Activated CD4-positive, alpha-beta memory T cell treated with anti-CD3 and anti-CD28 coated beads, Interleukin-2, amount 10 ng/mL, durations not matched to agents 7 days and 5 days (primary cell): ENCODE results near the gene ALG2. TPM values are rescaled to one million over a fixed set of nuclear protein-coding genes. Genes with fewer than 3 reads are reported as not detected.

ENCODE experiments used
- CTCF ChIA-PET: fragments of 350-600 bp; sonication (Branson Sonifier 250); formaldehyde crosslinking; loops from one replicate; lab custom pipeline; 2021; ENCODE audit warnings: antibody characterized with exemption, inconsistent platforms; lab: Charles Lee
- POLR2A ChIA-PET: fragments of 350-600 bp; sonication (Branson Sonifier 250); formaldehyde crosslinking; loops from one replicate; lab custom pipeline; 2021; ENCODE audit warnings: antibody characterized with exemption; lab: Charles Lee
- DNase-seq: peaks from one replicate; pipeline ENCODE4 v3.0.0-alpha.2; 2020
- H3K27ac Mint-ChIP-seq: one replicate; pipeline ENCODE4 v1.8.0; 2021; ENCODE audit warnings: mild to moderate bottlenecking, mixed read lengths
- H3K27me3 Mint-ChIP-seq: one replicate; pipeline ENCODE4 v1.8.0; 2021; ENCODE audit warnings: mixed read lengths
- H3K36me3 Mint-ChIP-seq: one replicate; pipeline ENCODE4 v1.8.0; 2021; ENCODE audit warnings: low read depth, mixed read lengths
- H3K4me1 Mint-ChIP-seq: one replicate; pipeline ENCODE4 v1.8.0; 2021; ENCODE audit warnings: mixed read lengths
- H3K4me3 Mint-ChIP-seq: one replicate; pipeline ENCODE4 v1.8.0; 2021; ENCODE audit warnings: mild to moderate bottlenecking, mixed read lengths
- H3K9me3 Mint-ChIP-seq: one replicate; pipeline ENCODE4 v1.8.0; 2021; ENCODE audit warnings: mixed read lengths
- total RNA-seq, 2 experiments: library from RNA; stranded (reverse); gene quantifications; one replicate each; pipeline ENCODE4 v1.2.3, GENCODE V29; 2021

ALG2 gene
- total RNA-seq, 2 experiments from 2014 or later, result 30.0 to 31.9 TPM

DNA sequence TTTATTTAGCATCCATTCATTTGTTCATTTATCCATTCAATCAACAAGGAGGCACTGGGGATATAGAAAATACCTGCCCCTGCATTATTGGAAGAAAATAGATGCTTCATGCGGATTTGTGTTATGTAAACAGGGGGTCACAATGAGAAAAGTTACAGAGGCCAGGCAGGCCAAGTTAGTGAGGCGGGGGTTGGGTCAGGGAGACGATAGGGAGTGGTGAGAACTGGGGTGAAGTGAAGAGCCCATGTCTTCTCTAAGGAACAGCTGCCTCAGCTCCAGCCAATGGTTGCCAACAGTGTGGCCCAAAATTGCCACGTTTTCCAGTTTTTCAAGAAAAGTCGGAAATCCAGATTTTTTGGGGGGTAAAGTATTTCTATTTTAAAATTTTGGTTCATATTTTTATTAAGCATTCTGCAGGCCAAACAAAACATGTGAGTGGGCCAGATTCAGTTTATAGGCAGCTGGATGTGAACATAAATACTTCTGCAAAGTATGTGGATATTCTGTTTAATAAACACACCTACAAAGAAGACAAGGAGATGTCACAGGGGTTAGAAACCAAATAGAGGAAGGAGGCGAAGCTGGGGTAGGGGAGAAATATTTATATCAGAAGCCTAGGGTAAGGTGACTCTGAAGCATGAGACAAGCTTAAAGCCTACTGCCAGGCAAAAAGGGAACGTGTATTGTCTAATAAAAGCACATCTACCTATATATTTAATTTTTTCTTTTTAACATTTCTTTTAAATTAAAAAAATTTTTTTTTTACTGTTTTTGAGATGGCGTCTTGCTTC is 44.0 kb downstream of the ALG2 start:
- H3K27me3 Mint-ChIP-seq, result peaks cover 2% of the 10 kb centered on the region
- no peak overlapping the region for H3K27ac Mint-ChIP-seq
- ChIA-PET CTCF (interaction anchor here (0.9 to 1.0 kb wide), 2 partner anchors 13 to 28 kb away, joined by 3 read pairs; no protein-coding TSS in a partner anchor), POLR2A (no interaction called here)
- DNase-seq, result no peak
- no peaks in the 10 kb centered on the region for H3K36me3 Mint-ChIP-seq
- no peaks in the 10 kb centered on the region for H3K9me3 Mint-ChIP-seq
- H3K4me1 Mint-ChIP-seq, result peaks cover 37% of the 10 kb centered on the region
- no peak overlapping the region for H3K4me3 Mint-ChIP-seq

DNA sequence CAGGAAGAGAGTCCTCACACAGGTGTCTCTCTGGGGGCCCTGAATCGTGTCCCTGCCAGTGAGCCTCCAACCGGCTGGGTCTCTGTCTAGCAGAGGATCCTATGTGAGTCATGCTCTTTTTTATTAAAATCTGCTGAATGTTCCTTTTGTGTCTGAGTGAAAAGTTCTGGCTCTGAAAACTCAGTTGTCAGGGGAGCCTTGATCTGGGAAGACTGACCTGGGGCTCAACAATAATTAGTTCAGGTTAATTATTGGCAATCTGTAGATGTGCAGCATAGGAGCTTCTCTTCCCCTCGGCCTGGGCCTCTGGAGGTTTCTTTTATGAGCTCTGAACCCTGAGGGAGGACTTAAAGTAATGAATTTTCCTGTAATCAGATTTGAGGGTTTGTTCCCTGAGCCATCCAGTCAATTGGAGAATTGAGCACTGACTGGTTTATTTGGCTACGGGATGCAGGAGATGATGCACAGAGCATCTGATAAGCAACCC is 45.2 kb downstream of the ALG2 start:
- ChIA-PET POLR2A (no interaction called here), CTCF (interaction anchor here (0.9 to 1.4 kb wide), 3 partner anchors 8 to 12 kb away, joined by 3 to 7 read pairs (median 3); no protein-coding TSS in a partner anchor)
- no peak overlapping the region for H3K27ac Mint-ChIP-seq
- no peaks in the 10 kb centered on the region for H3K9me3 Mint-ChIP-seq
- H3K36me3 Mint-ChIP-seq, result no peaks in the 10 kb centered on the region
- peaks cover 2% of the 10 kb centered on the region for H3K27me3 Mint-ChIP-seq
- peaks cover 26% of the 10 kb centered on the region for H3K4me1 Mint-ChIP-seq
- H3K4me3 Mint-ChIP-seq, result no peak overlapping the region
- DNase-seq, result no peak

DNA sequence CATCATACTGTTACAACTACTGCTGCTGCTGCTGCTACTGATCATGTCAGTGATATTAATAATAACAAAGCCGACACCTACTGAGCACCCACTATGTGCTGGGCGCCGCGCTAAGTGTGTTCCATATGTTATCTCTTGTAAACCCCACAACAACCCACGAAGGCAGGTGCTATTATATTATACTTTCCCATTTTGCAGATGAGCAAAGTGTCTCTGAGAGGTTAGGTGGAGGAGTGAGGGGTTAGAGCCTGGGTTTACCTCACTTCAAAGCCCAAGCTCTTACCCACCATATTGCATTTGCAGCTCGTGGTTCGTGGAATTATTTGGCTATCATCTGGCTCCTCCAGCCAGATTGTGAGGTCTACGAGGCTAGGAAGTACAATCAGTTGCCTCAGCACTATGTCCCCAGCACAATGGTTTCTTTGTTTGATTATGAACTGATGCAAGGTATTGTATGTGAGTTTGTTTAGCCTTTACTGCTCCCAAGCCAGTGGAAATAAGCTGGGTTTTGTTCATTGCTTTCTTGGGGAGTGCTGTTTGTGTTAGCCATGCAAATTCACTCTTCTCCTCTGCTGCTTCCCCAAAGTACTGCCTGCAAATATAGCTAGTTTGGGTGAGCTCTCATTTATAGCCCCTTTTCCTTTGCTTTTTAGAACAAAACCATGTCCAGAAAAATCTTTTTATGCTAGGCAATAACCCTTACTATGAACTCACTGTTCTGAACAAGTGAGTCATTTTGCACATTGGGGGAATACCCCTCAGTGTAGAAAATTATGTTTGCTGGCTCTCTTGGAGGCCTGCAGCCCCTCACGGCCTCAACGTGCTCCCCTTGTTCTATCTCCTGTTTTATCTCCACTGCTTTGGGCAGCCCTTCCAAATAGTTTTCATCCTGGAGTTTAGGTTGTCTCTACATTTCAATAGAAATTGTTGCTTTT is 47.9 kb downstream of the ALG2 start:
- H3K27me3 Mint-ChIP-seq, result peaks cover 2% of the 10 kb centered on the region
- DNase-seq, result no peak
- no peak overlapping the region for H3K27ac Mint-ChIP-seq
- no peak overlapping the region for H3K4me3 Mint-ChIP-seq
- ChIA-PET POLR2A (no interaction called here), CTCF (interaction anchor here (2.1 kb wide), 1 partner anchor 8 kb away, joined by 10 read pairs; no protein-coding TSS in a partner anchor)
- H3K4me1 Mint-ChIP-seq, result peaks cover 4% of the 10 kb centered on the region
- H3K9me3 Mint-ChIP-seq, result no peaks in the 10 kb centered on the region
- no peaks in the 10 kb centered on the region for H3K36me3 Mint-ChIP-seq

DNA sequence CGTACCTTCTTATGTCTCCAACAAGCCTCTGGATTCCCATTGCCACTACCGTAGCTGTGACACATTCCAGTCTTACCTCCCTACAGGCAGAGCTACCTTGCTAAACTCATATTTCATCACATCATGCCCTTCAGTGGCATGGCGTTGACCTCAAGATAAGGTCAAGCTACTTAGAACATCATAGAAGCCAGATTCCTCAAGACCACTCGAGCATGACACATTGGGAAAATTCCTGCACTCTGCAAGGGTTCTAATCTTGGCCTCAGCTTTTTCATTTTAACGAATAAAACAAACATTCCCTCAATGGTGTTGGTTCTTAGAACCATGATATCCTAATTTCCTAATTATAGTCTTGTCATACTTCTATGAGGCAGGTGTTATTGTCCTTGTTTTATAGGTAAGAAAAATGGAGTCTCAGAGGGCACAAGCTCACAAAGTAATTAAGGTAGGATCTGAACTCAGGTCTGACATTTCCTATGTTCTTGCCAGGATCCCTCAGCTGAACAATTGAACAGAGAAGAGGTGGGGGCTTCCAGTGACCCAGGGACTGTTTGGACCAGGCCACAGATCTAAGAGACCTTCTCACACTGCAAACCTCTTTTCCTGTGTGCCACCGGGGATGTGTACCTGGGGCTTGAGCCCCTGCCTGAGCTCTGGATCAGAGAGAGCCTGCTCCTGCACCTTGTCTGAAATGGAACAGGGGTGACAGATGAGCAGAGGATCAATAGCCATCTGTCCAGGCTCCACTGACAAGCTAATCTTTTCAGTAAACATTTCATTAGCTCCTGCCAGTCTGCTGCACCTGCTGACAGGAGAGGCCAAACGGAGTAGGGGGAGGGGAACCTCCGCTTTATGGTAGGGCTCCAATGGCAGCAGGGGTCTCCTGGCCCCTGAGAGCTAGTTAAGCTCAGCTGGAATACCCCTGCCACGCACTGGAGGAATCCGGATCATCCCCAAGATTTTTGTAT is 49.3 kb downstream of the ALG2 start:
- ChIA-PET POLR2A (interaction anchor here (0.7 kb wide), 1 partner anchor 40 kb away, joined by 3 read pairs; no protein-coding TSS in a partner anchor), CTCF (interaction anchor here (0.5 to 2.1 kb wide), 4 partner anchors 9 to 898 kb away, joined by 3 to 10 read pairs (median 6); no protein-coding TSS in a partner anchor)
- no peak overlapping the region for H3K27ac Mint-ChIP-seq
- no peak overlapping the region for H3K4me3 Mint-ChIP-seq
- H3K36me3 Mint-ChIP-seq, result no peaks in the 10 kb centered on the region
- no peak for DNase-seq
- no peaks in the 10 kb centered on the region for H3K9me3 Mint-ChIP-seq
- H3K27me3 Mint-ChIP-seq, result peaks cover 3% of the 10 kb centered on the region
- H3K4me1 Mint-ChIP-seq, result peaks cover 16% of the 10 kb centered on the region

DNA sequence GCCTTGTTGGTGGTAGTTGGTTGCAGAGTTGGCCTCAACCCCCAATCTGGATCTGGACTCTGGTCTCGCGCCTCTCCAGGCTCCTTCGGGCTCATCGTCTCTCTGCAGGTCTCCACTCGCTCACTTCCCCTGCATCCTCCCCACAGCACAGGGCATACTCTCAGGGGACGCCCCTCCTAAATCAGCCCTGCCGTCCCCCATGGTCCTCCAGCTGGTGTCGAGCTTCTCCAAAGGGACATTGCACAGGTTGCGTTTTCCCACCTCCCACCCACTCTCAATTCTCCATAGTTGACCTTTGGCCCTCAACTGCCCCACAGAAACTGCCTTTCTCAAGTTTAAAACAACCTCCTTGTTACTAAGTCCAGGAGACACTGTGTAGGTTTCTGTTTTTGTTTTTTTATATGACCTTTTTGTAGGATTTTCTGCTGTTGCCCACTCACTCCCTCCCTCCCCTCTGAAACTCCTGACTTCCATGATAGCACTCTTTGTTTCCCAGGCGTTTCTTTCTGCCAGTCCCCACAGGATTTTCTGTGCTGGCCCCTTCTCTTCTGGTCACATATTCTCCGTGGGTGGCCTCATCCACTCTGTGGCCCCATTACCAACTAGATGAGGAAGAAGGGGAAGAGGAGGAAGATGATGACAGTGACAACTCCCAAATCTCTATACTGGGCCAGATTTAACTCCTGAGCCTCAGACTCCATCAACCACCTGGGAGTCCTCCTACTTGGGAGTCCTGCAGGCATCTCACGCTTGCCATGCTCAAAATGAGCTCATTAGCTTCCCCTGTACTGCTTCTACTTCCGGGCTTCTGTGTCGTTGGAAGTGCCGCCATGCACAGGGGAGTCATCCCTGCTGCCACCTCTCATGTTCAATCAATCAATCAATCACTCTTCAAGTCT is 50.3 kb downstream of the ALG2 start:
- no peak for DNase-seq
- H3K9me3 Mint-ChIP-seq, result no peaks in the 10 kb centered on the region

DNA sequence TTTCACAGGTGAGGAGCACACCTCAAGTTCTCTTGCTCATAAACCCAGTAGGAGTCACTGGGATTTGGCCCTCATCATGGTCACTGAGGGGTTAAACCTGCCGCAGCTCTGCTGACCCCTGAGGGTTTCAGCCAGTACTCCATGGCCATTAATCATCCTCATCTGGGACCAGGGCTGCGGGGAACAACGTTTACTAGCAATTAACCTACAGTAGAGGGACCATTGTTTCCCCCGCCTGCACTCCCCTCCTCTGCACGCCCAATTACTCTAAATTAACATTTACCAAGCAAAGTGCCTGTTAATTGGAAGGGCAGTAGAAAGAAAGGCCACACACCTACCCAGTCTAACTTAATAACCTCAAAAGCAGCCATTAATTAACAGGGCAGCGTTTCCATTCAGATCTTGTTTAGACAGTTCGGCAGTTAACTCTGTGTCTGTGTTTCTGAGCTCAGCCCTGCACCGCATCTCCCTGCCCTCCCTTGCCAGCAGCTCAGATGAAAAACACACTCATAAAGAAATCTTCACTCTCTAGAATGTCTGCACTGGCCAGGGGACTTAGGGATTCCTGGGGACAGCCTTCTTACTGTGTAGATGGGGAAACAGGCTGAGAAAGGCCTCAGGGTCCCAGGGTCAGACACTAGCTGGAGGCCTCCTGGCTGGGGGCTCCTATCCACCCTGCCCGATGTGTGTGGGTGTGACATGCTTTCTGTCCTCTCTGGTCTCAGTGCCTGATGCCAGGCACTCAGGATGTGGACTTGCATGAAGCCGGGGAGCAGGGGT is 51.6 kb downstream of the ALG2 start:
- peaks cover 29% of the 10 kb centered on the region for H3K4me1 Mint-ChIP-seq
- no peak overlapping the region for H3K4me3 Mint-ChIP-seq
- no peaks in the 10 kb centered on the region for H3K36me3 Mint-ChIP-seq
- H3K9me3 Mint-ChIP-seq, result no peaks in the 10 kb centered on the region
- no peak for DNase-seq
- ChIA-PET POLR2A (no interaction called here), CTCF (no interaction called here)
- peaks cover 3% of the 10 kb centered on the region for H3K27me3 Mint-ChIP-seq
- H3K27ac Mint-ChIP-seq, result no peak overlapping the region

More for the DNA sequence above, 50.3 kb downstream of the ALG2 start:
- ChIA-PET POLR2A (interaction anchor here (0.7 kb wide), 1 partner anchor 39 kb away, joined by 3 read pairs; no protein-coding TSS in a partner anchor), CTCF (interaction anchor here (1.1 to 1.6 kb wide), 2 partner anchors 13 to 94 kb away, joined by 3 to 8 read pairs; no protein-coding TSS in a partner anchor)
- Mint-ChIP-seq H3K4me3 (no peak overlapping the region), H3K27ac (no peak overlapping the region), H3K4me1 (peaks cover 21% of the 10 kb centered on the region), H3K27me3 (peaks cover 3% of the 10 kb centered on the region), H3K36me3 (no peaks in the 10 kb centered on the region)

DNA sequence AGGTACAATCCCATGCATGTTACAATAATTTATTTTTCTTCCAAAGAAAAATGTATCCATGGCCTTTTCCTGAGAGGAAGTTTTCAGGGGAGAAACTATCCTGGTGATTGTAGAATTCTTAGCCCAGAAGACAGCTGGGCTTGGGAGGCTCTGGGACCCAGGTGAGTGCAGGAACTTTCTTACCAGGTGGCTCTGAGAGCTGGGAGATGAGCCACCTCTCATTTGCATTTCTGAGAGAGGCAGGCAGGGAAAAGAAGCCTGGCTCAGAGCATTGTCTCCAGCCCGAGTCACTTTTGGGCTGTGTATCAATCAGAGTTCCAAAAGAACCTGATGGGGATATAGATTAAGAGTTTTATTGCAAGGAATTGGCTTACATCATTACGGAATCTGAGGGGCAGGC is 52.7 kb downstream of the ALG2 start:
- CTCF ChIA-PET, result no interaction called here
- H3K36me3 Mint-ChIP-seq, result no peaks in the 10 kb centered on the region
- peaks cover 3% of the 10 kb centered on the region for H3K27me3 Mint-ChIP-seq
- H3K4me3 Mint-ChIP-seq, result no peak overlapping the region
- H3K9me3 Mint-ChIP-seq, result no peaks in the 10 kb centered on the region
- POLR2A ChIA-PET, result no interaction called here
- H3K4me1 Mint-ChIP-seq, result peaks cover 26% of the 10 kb centered on the region
- no peak overlapping the region for H3K27ac Mint-ChIP-seq
- no peak for DNase-seq

DNA sequence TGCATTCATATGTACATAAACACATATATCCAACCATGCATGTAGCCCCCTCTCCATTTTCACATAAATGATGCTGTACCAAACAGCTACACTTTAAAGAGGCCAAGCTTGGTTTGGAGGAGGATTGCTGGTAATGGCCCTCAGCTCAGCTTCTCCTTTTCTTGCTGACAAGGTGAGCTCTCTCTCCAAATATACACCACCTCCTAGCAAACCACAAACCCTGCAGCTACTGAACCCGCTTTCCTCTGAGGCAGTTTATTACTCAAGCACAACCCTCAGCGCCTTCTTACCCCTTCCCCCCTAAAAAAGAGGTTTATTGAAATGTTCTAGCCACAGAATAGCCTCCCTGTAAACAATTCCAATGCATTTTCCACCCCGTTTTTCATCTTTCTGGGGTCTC is 54.0 kb downstream of the ALG2 start:
- no peaks in the 10 kb centered on the region for H3K36me3 Mint-ChIP-seq
- no peaks in the 10 kb centered on the region for H3K9me3 Mint-ChIP-seq
- H3K27me3 Mint-ChIP-seq, result peaks cover 2% of the 10 kb centered on the region
- H3K4me3 Mint-ChIP-seq, result no peak overlapping the region
- no peak overlapping the region for H3K27ac Mint-ChIP-seq
- DNase-seq, result no peak
- POLR2A ChIA-PET, result interaction anchor here (1.3 kb wide), 1 partner anchor 53 kb away, joined by 3 read pairs; the partner anchor contains the start of gene ALG2
- peaks cover 27% of the 10 kb centered on the region for H3K4me1 Mint-ChIP-seq
- CTCF ChIA-PET, result interaction anchor here (0.9 to 1.3 kb wide), 4 partner anchors 8 to 320 kb away, joined by 3 to 4 read pairs (median 3); no protein-coding TSS in a partner anchor

DNA sequence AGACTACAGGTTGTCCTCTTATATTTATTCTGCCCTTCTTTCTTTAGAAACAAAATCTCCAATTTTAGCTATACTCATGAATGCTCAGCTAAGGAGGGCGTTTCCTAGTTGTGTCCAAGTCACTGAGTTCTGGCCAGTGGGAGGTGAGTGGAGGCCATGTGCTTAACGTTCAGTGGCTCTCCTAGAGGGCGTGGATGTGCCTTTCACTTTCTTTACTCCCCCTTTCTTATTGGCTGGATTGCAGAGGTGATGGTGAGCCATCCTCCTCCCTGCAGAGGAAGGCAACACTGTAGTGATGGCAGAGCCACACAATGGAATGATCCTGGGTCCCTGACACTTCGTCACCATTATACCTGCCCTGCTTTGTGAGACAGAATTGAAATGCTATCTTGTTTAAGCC is 54.6 kb downstream of the ALG2 start:
- Mint-ChIP-seq H3K27me3 (peaks cover 4% of the 10 kb centered on the region), H3K9me3 (no peaks in the 10 kb centered on the region), H3K4me3 (no peak overlapping the region), H3K27ac (no peak overlapping the region), H3K36me3 (no peaks in the 10 kb centered on the region), H3K4me1 (peaks cover 31% of the 10 kb centered on the region)
- ChIA-PET CTCF (interaction anchor here (1.0 to 1.6 kb wide), 5 partner anchors 9 to 320 kb away, joined by 3 to 8 read pairs (median 3); no protein-coding TSS in a partner anchor), POLR2A (no interaction called here)
- no peak for DNase-seq
